GM18519 (cell line): ENCODE measurements around the gene PRPSAP1.

Source experiments
- ATAC-seq: cut with Tn5 transposase; IDR thresholded peaks from one replicate; pipeline ENCODE4 v1.9.1; 2021; ENCODE audit warnings: mild to moderate bottlenecking, moderate library complexity; ENCODE audit not compliant: unreplicated experiment, low FRiP score

PRPSAP1 gene, protein sequence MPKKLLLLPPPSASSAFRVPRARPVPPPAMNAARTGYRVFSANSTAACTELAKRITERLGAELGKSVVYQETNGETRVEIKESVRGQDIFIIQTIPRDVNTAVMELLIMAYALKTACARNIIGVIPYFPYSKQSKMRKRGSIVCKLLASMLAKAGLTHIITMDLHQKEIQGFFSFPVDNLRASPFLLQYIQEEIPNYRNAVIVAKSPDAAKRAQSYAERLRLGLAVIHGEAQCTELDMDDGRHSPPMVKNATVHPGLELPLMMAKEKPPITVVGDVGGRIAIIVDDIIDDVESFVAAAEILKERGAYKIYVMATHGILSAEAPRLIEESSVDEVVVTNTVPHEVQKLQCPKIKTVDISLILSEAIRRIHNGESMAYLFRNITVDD

DNA sequence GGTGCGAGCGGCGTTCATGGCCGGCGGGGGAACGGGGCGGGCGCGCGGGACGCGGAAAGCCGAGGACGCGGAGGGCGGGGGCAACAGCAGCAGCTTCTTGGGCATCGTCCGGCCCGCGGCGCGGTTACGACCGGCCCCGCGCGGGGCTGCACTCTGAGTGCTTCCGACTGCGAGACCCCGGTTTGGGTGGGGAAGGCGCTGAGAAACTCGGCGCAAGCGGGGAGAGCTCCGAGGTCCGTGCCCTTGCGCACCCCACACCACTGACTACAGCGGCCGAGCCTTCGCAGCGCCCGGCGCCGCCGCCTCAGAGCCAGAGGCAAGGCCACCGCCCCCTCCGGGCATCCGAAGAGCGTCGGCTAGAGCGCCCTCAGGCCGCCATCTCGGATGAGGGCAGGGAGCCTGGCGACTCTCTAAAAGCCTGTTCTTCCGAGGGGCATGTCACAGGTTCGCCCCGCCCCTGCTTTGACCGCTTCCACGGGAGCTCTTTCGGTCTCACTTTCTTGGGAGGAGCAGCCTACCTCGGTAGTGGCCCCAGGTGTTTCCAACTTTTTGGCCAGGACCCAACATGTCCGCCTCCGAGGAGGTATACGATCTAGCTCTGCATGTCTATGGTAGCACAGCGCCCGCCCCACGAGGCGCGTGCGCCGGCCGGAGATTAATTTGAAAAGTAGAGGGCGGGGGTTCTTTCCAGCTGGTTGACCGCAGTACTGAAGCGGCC lies at the start of gene PRPSAP1:
Gene PRPSAP1 (minus strand): TSS at position 318 of the 718 bp plus-strand sequence. CDS start 213 bp downstream, at position 105.
- ATAC-seq: peak; percentile 60

DNA sequence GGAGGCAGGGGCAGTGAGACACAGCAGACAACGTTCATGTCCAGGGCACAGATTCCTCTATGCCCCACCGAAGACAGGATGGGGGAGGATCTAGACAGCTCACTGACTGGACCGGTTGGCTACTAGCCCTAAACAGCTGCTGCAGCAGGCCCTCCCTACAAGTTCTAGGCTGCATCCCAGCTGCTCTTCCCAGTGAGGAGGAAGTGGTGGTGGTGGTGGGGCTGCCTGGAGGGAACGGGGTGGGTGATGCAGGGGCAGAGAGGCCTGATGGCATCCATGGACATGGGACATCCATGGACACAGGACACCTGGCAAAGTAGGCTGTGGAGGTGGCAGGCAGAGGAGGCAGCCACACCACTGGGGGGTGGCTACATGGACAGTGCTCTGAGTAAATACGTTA lies 49.0 kb upstream of the PRPSAP1 start:
- no peak for ATAC-seq

DNA sequence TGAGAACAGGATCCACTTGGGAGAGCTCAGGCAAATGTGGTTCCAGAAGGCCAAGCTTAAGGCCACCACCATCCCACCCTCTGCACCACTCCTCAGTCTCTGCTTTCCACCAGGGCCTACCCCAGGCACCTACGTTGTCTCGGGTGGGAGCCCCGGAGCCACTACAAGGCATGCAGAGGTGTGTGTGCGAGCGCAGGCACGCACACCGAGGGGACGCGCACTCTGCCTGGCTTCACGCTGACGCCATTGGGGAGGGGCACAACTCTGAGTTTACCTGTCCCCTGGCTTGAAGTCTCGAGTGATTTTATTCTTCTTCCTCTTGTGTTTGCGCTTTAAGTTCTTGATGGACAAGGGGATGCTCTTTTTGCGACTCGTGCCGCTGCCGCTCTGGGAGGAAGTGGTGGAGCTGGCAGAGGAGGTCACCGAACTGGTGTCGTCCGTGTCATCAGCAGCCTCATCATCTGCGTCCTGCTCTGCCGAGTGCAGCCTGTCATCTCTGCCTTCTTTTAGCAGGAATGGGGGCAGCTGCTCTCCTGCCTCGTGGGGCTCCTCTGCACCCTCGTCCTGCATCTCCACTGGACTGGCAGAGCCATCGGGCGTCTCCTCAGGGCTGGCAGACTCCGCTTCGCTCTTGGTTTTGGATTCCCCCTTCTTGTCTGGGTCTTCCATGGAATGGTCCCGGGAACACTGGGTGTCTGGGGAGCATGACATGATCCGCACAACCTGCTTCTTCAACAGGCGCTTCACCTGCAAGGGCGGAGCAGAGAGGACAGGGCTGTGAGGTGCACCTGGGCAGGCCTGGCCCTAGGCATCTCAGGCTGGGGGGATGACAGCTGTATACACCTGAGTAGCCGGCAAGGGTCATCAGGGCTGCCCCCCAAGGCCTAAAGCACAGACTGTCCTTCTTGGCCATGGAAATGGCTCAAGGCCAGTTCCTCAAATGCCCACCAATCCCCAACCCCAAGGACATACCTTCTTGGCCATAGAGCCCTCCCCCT lies 45.8 kb upstream of the PRPSAP1 start:
- no peak for ATAC-seq

DNA sequence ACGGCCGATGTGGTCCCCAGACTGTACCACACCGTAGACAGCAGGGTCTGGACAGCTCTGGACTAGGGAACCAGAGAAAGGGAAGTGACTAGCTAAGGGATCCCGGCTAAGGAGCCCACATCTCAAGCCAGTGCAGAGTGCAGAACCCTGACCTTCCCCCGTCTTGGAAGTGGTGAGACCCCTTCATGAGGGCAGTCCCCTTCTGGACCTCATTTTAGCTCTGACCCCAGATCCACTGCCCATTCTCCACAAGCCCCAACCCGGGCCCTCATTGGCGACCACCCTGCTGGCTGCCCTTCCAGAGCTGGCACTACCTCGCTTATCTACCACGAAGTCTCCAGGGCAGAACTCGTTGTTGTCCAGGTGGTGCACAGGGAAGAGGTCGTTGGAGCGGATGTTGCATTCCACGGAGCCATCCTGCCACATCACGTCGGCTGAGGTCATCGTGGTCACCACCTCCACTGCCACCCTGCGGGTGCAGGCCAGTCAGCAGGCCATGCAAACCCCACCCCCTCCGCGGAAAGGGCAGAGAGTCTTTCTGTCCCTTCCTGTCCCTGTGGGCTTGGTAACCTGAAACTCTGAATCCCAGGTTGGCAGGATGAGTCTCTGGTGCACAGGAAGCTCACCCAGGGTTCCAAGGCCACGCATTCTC lies 44.9 kb upstream of the PRPSAP1 start:
- ATAC-seq: no peak

DNA sequence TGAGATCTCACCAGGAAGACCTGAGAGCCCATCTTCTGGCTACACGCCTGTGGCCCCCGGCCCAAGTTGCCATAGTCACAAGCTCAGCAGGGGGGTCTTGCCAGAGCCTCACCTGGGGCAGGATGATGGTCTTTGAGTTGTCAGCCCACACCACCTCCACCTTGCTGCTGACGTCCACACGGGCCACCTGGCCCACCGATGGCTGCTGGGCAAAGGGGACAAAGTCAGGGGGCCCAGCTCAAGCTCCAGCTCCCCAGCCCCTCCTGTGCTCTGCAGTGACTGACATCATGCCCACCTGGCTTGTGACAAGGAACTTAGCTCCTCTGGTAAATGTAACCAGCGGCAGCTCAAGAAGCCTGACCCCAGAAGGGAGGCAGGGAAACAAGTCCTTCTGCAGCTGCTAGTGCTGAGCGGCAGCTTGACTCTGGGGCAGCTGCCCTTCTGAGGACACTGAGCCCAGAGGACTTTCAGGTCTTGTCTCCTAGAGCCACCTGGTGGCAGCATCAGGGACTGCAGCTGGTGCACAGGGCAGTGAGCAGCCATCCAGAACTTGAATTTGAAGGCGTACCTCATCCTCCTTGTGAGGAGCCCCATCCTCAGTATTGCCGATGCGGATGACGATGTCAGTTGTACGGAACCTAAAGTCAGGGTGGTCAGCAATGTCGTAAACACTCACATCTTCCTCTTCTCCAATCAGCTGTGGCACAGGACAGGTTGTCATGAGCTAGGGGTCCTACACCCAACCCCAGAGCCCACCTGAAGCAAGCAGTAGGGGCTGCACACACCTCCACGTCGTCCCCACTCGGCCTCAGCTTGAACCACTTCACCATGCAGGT lies 44.2 kb upstream of the PRPSAP1 start:
- ATAC-seq: no peak

DNA sequence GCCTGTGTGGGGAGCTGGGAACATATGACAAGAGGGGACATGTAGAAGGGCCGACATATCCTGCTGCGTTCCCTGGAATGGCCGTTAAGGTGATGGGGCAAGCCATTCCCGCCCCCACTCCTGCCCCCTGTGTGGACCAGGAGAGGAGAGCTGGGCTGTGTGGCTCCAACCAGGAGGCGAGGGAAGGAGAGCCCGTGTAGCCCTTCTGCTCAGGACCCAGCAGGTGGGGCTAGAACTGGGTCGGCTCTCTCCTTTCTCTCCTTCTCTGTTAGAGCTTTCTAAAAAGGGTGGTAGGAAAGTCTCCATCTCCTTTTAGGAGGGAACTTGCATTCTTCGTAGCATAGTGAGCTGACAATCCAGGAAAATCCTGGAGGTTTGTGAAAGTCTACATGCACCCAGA lies 43.5 kb upstream of the PRPSAP1 start:
- ATAC-seq: no peak

DNA sequence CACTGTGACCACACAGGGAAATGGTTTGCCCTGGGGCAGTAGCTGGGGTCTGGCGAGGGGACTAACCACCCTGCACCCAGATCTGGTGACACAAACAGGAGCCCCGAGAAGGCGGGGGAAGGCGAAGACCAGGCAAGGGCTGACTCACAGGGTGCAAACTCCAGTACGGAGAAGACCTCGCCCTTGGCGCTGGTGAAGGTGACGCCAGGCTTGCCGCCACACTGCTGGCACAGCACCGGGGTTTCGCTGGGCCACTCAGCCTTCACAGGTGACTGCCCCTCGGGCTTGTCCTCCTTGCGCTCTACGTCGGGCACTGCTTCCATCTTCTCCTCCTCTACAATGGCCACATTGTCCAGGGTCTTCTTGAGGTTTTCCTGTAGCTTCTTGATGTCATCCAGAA lies 42.3 kb upstream of the PRPSAP1 start:
- no peak for ATAC-seq

DNA sequence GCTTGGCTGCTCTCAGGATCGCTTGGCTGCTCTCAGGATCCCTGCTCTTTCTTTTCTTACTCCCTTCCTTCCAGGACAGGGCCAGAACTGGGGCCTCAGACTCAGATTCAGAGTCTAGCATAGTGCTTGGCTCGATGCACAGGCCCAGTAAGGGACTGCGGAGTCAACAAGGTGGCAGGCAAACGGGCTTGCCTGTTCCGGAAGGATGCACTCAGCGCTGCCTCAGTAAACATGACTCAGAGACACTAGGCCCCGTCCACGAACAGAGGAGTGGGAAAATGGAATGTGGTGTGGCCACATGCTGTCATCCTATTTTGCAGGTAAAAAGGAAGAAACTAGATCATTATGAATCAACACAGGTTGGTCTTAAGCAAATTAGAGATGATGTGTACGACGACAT lies 40.5 kb upstream of the PRPSAP1 start:
- ATAC-seq: no peak

DNA sequence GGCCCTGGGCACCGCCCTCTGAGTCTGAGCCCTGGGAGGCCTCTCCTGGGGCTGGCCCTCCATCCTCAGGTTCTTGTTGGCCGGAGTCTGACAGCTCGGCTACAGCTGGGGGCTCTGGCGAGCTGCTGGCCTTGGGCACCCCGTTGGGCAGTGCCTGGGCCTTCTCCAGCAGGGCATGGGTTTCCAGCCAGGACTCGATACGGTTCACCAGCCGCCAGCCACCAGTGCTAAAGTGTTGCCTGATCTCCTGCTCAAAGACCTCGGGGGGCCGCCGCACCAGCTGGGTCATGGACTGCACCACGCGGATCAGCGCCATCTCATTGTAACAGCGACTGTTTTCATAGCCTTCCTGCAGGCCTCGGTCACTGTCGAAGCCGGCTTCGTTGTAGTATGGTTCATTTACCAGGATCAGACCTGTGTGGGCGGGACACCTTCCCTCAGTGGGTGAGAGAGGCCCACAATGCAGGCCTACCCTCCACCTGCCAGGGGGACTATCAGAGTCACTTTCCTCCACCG lies 37.5 kb upstream of the PRPSAP1 start:
- ATAC-seq: no peak

DNA sequence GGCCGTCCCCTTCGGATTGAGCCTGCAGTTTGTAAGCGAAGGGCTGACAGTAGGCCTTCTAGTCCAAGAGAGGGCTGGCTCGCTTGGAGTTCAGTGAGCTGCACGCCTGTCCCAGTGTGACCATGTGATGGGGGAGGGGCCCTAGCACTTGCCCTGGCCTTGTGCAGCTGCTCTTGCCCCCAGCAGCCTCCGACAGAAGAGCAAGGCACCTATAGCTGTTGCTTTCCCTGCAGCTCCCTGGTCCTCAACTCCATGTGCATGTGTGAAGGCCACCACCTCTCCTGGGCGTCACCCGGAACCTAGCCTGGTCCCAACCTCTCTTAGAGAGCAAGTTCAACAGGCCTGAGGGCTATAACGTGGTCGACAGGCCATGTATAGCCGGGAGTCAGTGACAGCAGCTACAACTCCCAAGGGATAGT lies 36.3 kb upstream of the PRPSAP1 start:
- ATAC-seq: no peak

DNA sequence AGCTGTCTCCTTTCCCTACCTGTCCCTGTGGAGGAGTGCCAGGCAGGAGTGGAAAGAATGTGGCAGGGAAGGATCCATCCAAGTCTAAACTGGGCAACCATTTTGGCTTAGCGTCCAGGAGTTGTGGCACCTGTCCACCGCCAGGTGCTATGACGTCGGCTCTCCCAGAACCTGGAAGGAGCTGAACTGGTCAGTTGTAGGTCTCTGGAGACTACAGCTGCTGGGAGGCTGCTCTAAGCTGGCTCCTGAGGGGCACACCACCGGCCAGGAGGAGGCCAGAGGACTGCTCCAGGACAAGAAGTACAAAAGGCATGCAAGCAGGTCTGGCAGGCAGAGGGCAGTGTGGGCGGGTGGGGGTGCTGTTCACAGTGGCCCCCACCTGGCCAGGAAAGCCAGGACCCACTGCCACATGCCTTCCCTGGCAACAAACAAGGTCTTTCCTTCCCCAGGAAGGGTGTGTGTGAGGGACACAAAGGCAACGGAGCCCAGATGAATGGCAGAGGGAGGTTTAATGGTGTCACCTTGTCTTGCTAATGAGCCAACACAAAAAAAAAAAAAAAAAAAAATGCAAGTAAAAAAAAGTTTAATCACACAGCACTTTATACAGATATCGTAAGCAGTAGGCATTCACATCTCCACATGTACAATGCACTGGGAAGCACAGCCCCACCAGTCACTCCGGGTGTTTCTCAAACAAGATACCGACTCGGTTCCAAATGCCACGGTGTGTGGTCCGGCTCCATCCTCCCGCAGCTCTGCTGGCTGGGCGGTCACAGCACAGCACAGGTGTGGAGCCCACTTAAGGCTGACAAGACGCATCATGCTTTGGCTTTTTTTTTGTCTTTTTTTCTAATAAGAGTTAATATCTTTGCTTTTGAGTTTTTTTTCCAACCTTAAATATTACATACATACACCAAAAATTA lies 35.5 kb upstream of the PRPSAP1 start:
- ATAC-seq: no peak

DNA sequence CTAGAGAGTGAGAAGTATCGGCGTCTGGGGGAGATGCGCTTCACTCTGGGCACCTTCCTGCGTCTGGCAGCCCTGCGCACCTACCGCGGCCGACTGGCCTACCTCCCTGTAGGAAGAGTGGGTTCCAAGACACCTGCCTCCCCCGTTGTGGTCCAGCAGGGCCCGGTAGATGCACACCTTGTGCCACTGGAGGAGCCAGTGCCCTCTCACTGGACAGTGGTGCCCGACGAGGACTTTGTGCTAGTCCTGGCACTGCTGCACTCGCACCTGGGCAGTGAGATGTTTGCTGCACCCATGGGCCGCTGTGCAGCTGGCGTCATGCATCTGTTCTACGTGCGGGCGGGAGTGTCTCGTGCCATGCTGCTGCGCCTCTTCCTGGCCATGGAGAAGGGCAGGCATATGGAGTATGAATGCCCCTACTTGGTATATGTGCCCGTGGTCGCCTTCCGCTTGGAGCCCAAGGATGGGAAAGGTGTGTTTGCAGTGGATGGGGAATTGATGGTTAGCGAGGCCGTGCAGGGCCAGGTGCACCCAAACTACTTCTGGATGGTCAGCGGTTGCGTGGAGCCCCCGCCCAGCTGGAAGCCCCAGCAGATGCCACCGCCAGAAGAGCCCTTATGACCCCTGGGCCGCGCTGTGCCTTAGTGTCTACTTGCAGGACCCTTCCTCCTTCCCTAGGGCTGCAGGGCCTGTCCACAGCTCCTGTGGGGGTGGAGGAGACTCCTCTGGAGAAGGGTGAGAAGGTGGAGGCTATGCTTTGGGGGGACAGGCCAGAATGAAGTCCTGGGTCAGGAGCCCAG lies 33.5 kb upstream of the PRPSAP1 start:
- ATAC-seq: no peak

DNA sequence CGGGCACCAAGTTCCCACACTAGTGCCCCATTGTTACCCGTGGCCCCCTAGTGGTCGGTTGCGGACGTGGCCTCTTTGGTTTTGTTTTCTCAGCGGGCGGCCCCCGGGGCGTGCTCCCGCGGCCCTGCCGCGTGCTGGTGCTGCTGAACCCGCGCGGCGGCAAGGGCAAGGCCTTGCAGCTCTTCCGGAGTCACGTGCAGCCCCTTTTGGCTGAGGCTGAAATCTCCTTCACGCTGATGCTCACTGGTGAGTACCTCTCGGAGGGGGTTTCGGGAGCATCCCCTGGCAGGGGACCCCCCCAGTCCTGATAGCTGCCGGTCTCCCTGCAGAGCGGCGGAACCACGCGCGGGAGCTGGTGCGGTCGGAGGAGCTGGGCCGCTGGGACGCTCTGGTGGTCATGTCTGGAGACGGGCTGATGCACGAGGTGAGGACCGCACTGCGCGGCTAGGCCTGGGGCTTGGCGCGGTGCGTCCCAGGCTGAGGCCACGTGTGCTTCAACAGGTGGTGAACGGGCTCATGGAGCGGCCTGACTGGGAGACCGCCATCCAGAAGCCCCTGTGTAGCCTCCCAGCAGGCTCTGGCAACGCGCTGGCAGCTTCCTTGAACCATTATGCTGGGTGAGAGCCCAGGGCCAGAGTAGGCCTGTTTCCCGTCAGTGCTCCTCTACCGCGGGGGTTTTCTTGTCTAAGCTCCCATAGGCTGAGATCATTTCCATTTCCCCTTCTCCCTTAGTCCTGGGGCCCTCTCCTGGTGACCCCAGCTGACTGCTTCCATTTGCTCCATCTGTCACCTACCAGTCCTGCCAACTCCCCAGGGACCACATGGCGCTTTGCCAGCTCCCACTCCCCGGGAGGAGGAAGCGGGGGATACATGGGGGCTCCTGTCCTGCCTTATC lies 32.4 kb upstream of the PRPSAP1 start:
- no peak for ATAC-seq

DNA sequence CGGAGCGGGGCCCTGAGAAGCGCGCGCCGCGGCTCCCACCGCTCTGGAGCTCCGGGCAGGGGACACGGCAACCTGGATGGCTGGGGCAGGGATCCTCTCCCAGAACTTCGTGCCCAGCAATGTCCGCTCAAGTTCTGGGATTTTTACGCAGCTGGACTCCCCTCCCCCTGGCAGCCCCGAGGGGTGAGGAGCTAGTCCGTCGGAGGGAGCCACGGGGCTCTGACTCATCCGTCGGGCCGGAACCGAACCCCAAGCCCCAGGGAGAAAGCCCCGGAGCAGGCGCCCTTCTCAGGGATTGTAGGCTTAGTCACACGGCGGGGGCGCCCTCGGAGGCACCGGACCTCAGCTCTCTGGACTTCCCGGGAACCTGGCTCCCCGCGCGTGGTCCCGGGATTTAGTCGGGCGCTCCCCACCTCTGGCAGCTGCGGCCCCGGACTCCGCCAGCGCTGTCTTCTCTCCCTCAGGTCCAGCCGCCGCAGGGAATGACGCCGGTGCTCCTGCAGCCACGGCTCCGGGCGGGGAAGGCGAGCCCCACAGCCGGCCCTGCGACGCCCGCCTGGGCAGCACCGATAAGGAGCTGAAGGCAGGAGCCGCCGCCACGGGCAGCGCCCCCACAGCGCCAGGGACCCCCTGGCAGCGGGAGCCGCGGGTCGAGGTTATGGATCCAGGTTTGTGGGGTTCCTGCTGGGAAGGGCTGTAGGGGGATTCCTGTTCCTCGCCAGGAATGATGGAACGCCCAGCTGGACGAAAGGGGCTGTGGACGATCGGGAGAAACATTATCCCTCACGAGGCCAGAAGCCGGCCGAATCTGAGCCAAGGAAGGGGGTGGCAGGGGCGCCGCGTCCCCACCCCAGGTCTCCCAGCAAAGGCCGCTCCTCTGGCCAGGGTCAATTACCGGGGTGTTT lies 31.5 kb upstream of the PRPSAP1 start:
- no peak for ATAC-seq

DNA sequence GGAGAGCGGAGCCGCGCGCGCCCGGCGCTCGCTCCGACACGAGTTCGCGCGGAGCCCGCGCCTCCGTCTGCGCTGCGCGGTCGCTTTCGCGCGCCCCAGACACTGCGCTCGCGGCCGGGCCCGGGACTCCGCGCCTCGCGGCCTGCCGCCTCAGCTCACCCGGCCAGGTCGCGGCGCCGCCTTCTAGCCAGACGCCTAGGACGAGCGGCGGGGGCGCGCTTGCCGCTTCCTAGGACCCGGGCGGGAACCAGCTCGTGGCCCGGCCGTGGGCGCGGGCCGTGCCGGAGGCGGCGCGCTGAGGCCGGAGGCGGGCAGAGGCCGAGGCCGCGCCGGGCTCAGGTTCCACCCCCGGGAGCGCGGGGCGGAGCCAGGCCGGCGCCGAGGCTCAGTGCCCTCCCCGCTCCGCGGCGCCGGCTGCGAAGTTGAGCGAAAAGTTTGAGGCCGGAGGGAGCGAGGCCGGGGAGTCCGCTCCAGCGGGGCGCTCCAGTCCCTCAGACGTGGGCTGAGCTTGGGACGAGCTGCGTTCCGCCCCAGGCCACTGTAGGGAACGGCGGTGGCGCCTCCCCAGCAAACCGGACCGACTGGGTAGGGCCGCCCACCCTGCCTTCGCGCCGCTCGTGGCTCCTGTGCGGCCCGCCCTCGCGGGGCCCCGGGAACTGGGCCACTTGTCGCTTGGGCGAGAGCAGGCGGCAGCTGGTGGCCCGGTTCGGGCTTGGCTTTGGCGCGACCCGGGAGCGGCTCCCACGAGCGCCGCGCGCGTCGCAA lies 30.7 kb upstream of the PRPSAP1 start, which contains the start of gene SPHK1:
Gene SPHK1 (plus strand): TSS at position 388 of the 765 bp plus-strand sequence. CDS start 1,036 bp downstream, outside the sequence.
- ATAC-seq: no peak
